Measurements from ENCODE around the gene TRIM24.
A peak's percentile ranks its signal among the peaks of the same experiment; 100 is the strongest.
"Not testable (repeated sequence)": the region's sequence is repeated elsewhere in the genome, so short reads cannot be mapped to it uniquely, and the experiment has no call there.

TRIM24 gene
- 29.9 to 33.9 reads per million in 2 donors for total RNA-seq

- DNase-seq: peak in 1 of 5 experiments; percentile 95
Measured at GRCh38 chr7:138460176-138460648, at the start of gene TRIM24. TSS of gene TRIM24 (plus strand) at chr7:138460259. CDS start at chr7:138460549, 290 bp downstream.

DNA sequence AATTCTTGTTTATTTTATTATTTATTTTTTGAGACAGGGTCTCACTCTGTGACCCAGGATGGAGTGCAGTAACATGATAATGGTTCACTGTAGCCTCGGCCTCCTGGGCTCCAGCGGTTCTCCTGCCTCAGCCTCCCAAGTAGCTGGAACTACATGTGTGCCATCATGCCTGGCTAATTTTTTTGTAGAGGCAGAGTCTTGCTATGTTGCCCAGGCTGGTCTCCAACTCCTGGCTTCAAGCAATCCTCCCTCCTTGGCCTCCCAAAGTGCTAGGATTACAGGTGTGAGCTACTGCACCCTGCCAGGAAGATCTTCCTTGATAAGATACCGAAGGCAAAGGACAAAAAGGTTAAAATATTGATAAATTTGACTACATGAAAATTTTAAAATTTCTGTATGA, 48.0 kb upstream of the TRIM24 start:
- DNase-seq: not testable (repeated sequence)

DNA sequence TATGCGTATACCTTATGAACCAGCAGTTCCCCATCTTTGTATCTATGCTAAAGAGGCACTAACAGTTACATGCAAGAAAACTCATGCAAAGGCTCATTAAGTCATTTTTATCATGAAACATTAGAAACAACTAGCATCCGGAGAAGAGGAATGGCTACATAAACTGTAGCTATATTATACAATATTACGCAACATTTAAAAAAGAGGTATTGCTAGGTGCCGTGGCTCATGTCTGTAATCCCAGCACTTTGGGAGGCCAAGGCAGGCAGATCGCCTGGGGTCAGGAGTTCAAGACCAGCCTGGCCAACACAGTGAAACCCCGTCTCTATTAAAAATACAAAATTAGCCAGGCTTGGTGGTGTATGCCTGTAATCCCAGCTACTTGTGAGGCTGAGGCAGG, 47.1 kb upstream of the TRIM24 start:
- DNase-seq: not testable (repeated sequence)

GRCh38 chr7:138417078-138417700, 42.9 kb upstream of the TRIM24 start:
- DNase-seq: no peak

DNA sequence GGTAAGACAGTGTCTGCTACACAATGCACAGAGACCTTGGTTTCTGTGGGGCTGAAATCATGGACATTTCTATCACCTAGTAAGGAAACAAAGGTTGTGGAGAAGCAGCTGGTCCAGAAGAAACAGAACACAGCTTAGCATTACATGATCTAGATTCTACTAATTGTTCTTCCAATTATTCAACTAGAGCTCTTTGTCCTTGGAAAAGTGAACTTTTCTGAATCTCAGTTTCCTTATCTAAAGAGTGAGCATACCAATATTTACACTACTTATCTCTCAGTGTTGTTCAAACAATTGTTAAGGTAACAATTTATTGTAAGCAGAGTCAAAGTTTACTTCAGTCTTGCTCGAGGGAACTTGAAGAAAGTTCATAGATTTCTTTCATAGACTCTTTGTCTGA, 42.3 kb upstream of the TRIM24 start:
- no peak for DNase-seq

GRCh38 chr7:138418403-138418802, 41.7 kb upstream of the TRIM24 start:
- not testable (repeated sequence) for DNase-seq

DNA sequence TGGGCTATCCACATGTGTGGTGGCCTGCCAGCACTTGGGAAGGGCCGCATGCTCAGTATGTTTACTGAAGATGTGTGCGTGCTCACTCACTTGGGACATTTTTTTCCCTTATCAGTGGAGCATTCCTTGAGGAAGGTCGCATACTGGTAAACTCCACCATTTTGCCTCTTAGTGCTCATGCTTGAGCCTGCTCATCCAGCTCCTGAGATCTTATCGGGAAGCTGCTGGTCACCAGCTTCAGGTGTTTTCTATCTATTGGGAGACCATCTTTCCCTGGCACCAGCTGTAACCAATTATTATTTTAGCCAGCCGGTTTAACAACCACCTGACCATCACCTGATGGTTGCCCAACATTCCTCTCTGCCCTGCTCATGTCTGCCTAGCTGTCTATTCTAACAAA, 35.0 kb upstream of the TRIM24 start:
- no peak for DNase-seq

DNA sequence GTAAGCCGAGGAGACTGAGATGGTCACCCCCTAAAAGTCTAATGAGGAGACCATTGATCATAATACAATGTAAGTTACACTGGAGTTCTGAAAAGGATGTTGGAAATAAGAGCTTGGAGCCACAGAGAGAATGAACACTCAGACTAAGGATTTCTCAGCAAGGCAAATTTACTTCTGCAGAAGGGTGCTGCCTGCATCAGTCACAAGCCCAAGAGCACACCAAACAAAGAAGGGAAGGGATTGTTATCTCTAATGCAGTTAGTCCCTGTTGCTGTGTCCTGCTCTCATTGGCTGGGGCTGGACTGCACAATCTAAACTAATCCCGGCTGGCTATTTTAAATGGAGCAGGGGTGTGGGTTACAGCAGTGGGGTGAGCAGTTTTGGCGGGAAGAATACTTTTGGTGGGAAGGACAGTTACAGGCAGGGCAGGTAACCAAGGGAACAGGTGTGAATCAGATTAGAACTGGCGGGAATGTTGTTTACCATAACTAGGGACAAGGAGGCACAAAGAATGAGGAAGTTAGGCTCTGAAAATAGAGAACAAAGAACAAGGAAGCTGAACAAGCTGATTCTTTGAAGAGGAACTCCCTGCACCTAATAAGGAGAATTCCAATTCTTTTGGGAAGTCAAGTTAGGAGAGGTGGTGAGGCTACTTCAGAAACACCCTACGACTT, 30.3 kb upstream of the TRIM24 start:
- no peak for DNase-seq

GRCh38 chr7:138431517-138431916, 28.5 kb upstream of the TRIM24 start:
- peak in 1 of 5 experiments; percentile 43 for DNase-seq

DNA sequence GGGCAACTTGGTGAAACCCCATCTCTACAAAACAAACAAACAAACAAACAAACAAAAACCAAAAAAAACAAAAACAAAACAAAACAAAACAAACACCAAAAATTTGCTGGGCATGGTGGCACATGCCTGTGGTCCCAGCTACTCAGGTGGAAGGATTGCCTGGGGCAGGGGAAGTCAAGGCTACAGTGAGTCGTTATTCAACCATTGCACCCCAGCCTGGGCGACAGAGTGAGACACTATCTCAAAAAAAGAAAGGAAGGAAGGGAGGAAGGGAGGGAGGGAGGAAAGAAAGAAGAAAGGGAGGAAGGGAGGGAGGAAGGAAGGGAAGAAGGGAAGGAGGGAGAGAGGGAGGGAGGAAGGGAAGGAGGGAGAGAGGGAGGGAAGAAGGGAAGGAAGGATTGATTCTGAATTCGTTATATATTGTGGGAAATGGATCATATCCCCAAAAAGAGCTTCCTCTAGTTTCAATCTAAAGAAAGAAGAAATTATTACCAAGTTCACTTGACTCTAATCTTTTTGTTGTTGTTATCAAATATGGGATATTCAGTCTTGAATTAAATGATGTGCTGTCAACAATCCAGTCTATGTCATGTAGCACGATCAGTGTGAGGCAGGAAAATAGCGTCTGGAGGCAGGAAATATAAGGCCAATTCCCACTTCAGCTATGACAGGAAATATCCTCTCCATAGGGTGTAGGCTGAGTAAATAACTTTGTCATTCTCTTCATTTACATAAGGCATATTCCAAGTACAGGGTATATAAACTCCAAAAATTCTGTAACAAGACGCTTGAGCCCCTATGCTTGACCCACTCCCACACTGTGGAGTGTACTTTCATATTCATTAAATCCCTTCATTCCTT, 26.2 kb upstream of the TRIM24 start:
- DNase-seq: no peak

GRCh38 chr7:138434597-138435019, 25.5 kb upstream of the TRIM24 start:
- DNase-seq: no peak

DNA sequence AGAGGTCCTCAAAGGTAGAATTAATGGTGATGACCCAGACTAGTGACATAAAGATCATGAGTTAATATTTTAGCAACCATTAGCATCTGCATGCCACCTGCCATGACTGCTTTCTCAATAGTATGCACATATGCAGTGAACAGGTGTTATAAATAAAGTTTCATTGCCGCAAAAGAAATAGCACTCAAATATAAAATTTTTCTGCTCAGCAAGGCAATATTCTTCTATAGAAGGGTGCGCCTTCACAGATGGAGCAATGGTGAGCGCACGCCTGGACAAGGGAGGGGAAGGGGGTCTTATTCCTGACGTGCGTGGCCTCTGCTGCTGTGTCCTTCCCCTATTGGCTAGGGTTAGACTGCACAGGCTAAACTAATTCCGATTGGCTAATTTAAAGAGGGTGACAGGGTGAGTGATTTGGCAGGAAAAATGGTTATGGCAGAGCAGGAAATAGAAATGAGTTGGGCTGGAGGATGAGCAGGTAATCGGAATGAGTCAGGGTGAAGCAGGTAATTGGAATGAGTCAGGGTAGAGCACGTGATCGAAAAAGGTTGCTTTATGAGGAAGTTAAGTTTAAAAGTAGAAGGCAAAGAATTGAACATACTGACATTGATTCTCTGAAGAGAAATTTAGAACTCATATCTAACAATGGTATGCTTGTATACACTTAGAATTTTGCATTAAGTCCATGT, 24.7 kb upstream of the TRIM24 start:
- DNase-seq: no peak

DNA sequence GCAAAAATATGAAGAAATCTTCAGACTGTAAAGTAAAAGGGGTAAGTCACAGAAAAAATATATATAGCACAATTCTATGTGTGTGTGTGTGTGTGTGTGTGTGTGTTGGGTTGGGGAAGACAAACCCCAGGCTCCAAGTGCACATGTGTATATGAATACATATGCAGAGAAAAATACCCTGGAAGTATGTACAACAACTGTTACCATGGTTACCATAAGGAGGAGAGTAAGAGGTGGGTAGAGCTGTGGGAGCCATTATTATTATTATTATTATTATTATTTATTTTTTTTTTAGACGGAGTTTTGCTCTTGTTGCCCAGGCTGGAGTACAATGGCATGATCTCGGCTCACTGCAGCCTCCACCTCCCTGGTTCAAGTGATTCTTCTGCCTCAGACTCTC, 23.7 kb upstream of the TRIM24 start:
- DNase-seq: no peak

DNA sequence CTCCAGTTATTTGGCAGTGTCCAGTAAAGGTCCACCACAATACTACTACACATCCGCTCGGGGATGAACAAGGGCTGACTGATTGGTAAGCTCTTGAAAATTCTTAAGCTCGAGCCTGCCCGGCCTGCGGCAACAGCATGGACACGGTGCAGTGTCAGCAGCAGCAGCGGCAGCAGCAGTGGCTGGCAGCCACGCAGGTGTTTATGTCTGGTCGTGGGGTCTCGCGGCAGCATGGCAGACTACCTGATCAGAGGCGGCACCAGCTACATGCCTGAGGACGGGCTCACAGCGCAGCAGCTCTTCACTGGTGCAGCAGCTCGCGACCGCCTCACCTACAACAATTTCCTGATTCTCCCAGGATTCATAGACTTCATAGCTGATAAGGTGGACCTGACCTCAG, 19.6 kb upstream of the TRIM24 start:
- DNase-seq: no peak

GRCh38 chr7:138442822-138443221, 17.2 kb upstream of the TRIM24 start:
- no peak for DNase-seq

DNA sequence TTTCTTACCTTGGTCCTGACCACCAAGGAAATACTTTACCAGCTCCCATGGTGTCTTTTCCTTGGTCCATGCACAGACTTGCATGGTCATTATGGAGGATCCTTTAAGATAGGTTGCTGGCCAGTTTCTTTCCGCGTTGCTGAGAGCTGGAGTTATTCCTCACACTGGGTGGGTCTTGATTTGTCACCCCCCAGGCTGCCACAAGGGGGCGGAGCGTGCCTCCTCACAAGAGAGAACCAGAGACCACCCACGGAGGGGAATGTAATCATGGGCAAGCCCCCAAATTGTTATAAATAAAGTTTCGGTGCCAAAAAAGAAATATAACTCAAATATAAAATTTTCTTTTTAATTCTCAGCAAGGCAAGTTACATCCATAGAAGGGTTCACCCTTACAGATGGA, 10.5 kb upstream of the TRIM24 start:
- DNase-seq: peak in 3 of 5 experiments; percentile 5 to 30 (median 29)

- DNase-seq: no peak
Measured at GRCh38 chr7:138455609-138456008, 4.5 kb upstream of the TRIM24 start.

GRCh38 chr7:138456220-138456619, 3.8 kb upstream of the TRIM24 start:
- DNase-seq: no peak

DNA sequence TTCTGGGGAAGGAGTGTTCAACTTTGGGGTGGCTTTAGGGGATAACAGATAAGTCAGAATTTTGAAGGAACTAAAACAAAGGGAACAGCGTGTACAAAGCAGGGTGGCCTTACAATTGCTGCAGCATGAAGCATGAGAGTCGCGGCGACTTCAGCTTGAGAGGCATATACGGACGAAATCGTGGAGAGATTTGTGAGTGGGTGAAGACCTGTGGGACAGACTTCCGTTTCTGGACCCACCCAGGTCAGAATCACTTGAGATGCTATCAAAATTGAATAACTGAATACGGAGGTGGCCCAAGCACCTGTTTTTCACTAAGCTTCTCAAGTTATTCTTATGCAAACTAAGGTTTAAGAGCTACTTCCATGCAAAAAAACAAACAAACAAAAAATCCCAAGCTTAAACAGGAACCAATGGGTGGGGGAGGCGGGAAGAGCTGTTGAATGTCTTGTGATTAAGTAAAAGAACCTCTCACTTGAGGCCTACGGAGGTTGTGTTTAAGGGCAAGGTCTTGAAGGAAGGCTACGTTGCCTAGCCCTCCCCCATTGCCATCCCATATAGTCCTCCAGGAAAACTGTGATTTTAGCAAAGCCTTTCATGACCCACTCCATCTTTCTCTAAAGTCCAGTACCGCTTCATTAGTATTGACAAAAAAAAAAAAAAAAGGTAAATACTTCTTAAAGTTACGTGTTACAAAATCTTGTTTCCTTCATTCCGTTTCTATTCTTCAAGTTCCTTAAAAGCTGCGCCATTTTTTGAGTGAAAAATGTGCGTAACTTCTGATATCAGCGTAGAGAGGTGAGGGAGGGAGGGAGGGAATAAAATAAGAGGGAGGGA, 1.3 kb upstream of the TRIM24 start:
- no peak for DNase-seq

DNA sequence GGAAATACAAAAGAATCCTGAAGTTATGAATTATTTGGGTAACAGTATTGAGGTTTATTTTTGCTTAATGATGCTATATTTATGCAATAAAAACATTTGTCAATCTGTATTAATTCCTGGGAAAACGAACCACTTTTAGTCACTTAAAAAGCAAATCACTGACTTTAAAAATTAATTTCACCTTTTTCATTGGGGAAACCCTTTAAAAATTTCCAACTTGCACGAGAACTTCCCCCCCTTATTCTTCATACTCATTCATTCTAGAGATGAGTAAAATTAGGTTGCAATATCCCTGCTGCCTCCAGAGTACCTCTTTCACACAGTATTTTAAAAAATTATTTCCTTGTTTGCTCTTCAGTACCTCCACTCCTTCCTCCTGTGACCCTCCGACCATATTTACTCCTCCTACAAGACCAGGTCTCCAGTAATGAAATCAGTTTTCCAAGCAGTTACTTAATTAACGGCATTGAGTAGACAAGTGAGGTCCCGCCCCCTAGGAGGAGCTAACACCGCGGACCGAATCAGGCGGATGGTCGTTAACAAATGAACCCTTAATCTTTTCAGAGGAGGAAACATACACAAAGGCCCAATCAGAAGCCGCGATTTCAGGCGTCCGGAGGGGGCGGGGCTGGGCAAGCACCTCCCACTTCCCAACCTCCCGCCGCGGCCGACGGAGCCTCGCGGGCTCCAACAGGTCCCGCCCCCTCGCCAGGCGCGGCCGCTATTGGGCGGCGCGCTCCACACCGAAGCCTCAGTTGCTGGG, 465 bp upstream of the TRIM24 start:
- peak; percentile 94 to 98 (median 96) for DNase-seq
